ENCODE measurements around the gene OLFML1. TPM values are rescaled to one million over a fixed set of nuclear protein-coding genes. Genes with fewer than 3 reads are reported as not detected.

Gene OLFML1
- polyA plus RNA-seq, 2 of the 4 experiments (the other 2 are of a cell fraction): not detected

DNA sequence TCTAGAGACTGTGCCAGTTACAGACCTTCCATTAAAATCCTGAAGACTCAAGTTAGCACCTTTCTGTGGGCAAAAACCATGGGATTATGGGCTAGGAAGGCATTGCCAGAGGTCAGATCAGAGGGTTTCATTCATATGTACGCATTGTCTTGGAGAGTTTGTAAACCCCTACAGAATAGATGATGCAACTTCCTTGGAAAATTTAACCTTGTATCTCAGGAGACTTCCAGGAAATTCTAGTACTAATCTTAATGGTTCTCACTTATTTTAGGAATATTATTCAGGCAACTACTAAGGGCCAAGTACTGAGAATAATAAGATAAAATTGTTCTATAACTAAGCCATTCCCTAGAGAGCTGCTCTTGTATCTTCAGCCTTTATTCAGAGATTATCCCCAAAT lies 6.9 kb downstream of the OLFML1 start:
- ChIA-PET POLR2A (no interaction called here), CTCF (no interaction called here)
- ATAC-seq: no peak
- no peak for FAIRE-seq
- TF ChIP-seq CHD4 (IDR thresholded peaks at IDR 0.05; ENCODE audit: borderline replicate concordance) (no peak), HEYL (CRISPR knock-in tag; IDR thresholded peaks at IDR 0.05) (no peak), RCOR1 (IDR thresholded peaks at IDR 0.05; ENCODE audit: low read depth, low read length) (no peak), PHF8 (IDR thresholded peaks at IDR 0.05; ENCODE audit: borderline replicate concordance, low read depth) (no peak), RARB (CRISPR knock-in tag; IDR thresholded peaks at IDR 0.05) (no peak), TP53 (CRISPR knock-in tag; IDR thresholded peaks at IDR 0.05) (no peak), KDM1A (IDR thresholded peaks at IDR 0.05; ENCODE audit: low read depth) (no peak), CBX8 (IDR thresholded peaks at IDR 0.05) (no peak), EHF (CRISPR knock-in tag; IDR thresholded peaks at IDR 0.05) (no peak), HOXA7 (CRISPR knock-in tag; IDR thresholded peaks at IDR 0.05) (no peak), MAX (IDR thresholded peaks at IDR 0.05) (no peak)
- TF ChIP-seq, protein P1, sequence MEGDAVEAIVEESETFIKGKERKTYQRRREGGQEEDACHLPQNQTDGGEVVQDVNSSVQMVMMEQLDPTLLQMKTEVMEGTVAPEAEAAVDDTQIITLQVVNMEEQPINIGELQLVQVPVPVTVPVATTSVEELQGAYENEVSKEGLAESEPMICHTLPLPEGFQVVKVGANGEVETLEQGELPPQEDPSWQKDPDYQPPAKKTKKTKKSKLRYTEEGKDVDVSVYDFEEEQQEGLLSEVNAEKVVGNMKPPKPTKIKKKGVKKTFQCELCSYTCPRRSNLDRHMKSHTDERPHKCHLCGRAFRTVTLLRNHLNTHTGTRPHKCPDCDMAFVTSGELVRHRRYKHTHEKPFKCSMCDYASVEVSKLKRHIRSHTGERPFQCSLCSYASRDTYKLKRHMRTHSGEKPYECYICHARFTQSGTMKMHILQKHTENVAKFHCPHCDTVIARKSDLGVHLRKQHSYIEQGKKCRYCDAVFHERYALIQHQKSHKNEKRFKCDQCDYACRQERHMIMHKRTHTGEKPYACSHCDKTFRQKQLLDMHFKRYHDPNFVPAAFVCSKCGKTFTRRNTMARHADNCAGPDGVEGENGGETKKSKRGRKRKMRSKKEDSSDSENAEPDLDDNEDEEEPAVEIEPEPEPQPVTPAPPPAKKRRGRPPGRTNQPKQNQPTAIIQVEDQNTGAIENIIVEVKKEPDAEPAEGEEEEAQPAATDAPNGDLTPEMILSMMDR (IDR thresholded peaks at IDR 0.05): no peak
- TF ChIP-seq, protein P2, sequence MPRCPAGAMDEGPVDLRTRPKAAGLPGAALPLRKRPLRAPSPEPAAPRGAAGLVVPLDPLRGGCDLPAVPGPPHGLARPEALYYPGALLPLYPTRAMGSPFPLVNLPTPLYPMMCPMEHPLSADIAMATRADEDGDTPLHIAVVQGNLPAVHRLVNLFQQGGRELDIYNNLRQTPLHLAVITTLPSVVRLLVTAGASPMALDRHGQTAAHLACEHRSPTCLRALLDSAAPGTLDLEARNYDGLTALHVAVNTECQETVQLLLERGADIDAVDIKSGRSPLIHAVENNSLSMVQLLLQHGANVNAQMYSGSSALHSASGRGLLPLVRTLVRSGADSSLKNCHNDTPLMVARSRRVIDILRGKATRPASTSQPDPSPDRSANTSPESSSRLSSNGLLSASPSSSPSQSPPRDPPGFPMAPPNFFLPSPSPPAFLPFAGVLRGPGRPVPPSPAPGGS (IDR thresholded peaks at IDR 0.05): no peak
- Histone ChIP-seq H3K4me3 (no peak overlapping the region), H3K9me3 (no peaks in the 10 kb centered on the region), H3K27ac (no peak overlapping the region), H3K4me1 (peaks cover 6% of the 10 kb centered on the region; the same call in 1 of the 3 replicates), H3K4me2 (no peak overlapping the region)
- 74% methylated on average over 1 of the region's 1 CpG for WGBS (ENCODE audit: missing lambda C conversion rate)
- DNase-seq (ENCODE audit: low read depth in 1 of 2, low spot score in 1 of 2): no peak

DNA sequence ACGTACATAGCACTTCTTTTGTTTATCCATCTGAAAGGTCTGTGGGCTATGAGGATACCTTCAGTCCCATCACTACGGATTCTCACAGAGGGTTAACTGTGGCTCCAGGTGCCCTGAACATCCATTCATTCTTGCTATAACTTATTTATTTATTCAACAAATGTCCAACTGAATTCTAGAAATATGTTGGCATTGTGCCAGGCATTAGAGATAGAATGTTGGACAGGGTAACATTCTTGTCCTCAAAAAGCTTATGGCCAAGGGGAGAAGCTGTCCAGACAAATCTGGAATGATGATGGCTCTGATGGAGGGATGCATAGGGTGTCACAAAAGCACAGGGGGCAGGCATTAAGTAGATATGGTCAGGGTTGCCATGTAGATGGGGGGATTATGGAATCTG lies 8.4 kb downstream of the OLFML1 start:
- Histone ChIP-seq H3K4me3 (no peak overlapping the region), H3K4me2 (no peak overlapping the region), H3K9me3 (no peaks in the 10 kb centered on the region), H3K27ac (no peak overlapping the region), H3K4me1 (peaks cover 6% of the 10 kb centered on the region; the same call in 1 of the 3 replicates)
- ATAC-seq (no peak), FAIRE-seq (no peak), DNase-seq (ENCODE audit: low read depth in 1 of 2, low spot score in 1 of 2) (no peak)
- CTCF ChIA-PET: interaction anchor here (1.7 kb wide), 1 partner anchor 19 kb away, joined by 5 read pairs; no protein-coding TSS in a partner anchor
- WGBS (ENCODE audit: missing lambda C conversion rate): 35% methylated on average over 2 of the region's 2 CpGs
- TF ChIP-seq EHF (CRISPR knock-in tag; IDR thresholded peaks at IDR 0.05): no peak
- TF ChIP-seq, protein P2 (IDR thresholded peaks at IDR 0.05): no peak
- TF ChIP-seq RNF2 (IDR thresholded peaks at IDR 0.05; ENCODE audit: borderline replicate concordance, low read depth): no peak
- TF ChIP-seq, protein P1 (IDR thresholded peaks at IDR 0.05): no peak
- TF ChIP-seq KDM5A (IDR thresholded peaks at IDR 0.05): no peak
- TF ChIP-seq JUNB (IDR thresholded peaks at IDR 0.05): no peak
- POLR2A ChIA-PET: no interaction called here
